Articular chondrocyte of knee joint (primary cell): Measurements from ENCODE around the gene RAI1. TPM values are rescaled to one million over a fixed set of nuclear protein-coding genes. Genes with fewer than 3 reads are reported as not detected.
A peak's percentile ranks its signal among the peaks of the same experiment; 100 is the strongest.

Experiments used
- small RNA-seq: library from RNA; depleted of rRNA; stranded (forward); fragments of <200 nt; gene quantifications from one replicate; pipeline ENCODE3, GENCODE V24; 2012
- total RNA-seq: library from RNA; depleted of rRNA; stranded (reverse); fragments of >200 nt; gene quantifications from 2 replicates; pipeline ENCODE4 v1.2.3, GENCODE V29; 2012

RAI1 gene, protein sequence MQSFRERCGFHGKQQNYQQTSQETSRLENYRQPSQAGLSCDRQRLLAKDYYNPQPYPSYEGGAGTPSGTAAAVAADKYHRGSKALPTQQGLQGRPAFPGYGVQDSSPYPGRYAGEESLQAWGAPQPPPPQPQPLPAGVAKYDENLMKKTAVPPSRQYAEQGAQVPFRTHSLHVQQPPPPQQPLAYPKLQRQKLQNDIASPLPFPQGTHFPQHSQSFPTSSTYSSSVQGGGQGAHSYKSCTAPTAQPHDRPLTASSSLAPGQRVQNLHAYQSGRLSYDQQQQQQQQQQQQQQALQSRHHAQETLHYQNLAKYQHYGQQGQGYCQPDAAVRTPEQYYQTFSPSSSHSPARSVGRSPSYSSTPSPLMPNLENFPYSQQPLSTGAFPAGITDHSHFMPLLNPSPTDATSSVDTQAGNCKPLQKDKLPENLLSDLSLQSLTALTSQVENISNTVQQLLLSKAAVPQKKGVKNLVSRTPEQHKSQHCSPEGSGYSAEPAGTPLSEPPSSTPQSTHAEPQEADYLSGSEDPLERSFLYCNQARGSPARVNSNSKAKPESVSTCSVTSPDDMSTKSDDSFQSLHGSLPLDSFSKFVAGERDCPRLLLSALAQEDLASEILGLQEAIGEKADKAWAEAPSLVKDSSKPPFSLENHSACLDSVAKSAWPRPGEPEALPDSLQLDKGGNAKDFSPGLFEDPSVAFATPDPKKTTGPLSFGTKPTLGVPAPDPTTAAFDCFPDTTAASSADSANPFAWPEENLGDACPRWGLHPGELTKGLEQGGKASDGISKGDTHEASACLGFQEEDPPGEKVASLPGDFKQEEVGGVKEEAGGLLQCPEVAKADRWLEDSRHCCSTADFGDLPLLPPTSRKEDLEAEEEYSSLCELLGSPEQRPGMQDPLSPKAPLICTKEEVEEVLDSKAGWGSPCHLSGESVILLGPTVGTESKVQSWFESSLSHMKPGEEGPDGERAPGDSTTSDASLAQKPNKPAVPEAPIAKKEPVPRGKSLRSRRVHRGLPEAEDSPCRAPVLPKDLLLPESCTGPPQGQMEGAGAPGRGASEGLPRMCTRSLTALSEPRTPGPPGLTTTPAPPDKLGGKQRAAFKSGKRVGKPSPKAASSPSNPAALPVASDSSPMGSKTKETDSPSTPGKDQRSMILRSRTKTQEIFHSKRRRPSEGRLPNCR (N-terminal part only)
- 9.8 and 10.6 TPM in 2 replicates for total RNA-seq

DNA sequence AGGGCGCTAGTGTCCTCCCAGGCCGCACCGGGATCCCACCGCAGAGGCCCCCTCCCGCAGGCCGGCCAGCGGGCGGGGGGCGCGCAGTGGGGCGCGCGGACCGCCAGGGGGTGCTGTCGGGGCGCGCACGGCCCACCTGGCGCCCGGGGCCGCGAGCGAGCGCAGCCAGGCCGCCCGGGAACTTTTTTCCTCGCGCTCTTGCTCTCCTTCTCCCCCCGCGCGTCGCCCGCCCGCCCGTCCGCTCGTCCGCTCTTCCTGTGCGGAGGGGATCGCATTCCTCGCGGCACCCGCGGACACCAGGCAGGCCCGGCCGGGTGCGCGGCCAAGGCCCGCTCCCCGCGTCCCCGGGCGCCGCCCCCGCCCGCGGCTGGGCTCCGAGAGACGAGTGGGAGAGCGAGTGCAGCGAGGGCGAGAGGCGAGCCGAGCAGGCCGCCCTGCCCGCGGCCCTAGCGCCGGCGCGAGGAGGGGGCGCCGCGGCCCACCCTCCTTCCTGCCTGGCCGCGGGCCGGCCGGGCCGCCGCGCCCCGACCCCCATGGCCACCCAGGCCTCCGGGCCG is at the start of gene RAI1:
TSS of gene RAI1 (plus strand) at position 272 of the 557 bp plus-strand sequence. CDS start 111,491 bp downstream, outside the sequence.

DNA sequence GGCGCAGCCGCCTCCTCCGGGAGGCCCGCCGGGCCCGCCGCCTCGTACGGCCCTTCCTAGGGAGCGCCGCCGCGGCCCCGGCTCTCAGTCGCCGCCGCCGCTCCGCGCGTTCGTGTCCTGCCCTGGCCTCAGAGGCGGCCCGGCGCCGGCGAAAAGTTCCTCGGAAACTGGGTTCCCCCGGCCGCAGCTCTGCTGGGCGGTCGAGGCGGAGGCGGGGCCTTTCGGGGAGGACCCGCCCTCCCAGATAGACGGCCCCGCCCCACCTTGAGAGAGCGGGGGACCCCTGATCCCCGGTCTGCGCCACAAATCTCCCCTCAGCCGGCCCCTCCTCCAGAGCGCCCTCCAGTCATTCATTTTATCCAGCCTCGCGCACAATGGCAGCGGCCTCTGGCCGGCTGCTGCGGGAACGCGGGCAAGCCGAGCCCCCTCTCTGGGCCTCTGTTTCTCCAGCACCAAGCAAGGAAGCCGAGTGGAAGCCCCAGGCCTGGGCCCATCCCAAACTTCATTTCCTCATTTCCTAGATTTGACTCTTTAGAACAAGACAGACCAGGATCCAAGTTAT is 155.6 kb downstream of the RAI1 start, which contains the start of gene SREBF1:
TSS of gene SREBF1 (minus strand) at position 169 of the 562 bp plus-strand sequence. CDS start 169 bp downstream, outside the sequence.

Small RNAs within 50 kb of the gene (small RNA-seq; reads per million reads assigned to genes)
- gene MIR33B (11.1 reads per million, percentile 94 among the genes with 10 or more reads in this experiment), gene MIR6777 (not detected), gene RF02177 (not detected), gene RF02178 (not detected)

Other genes starting within 250 kb of the RAI1 start
- 13.7 and 14.9 TPM in 2 replicates for gene MED9, start 204.5 kb upstream of the RAI1 start, total RNA-seq
- 13.9 and 49.0 TPM in 2 replicates for gene RASD1, start 185.1 kb upstream of the RAI1 start, total RNA-seq
- 19.1 and 28.5 TPM in 2 replicates for gene PEMT, start 89.8 kb upstream of the RAI1 start, total RNA-seq
- gene SREBF1, start 155.5 kb downstream of the RAI1 start, total RNA-seq = 26.4 and 47.6 TPM in 2 replicates